ENCODE results near the gene CHPT1.
A peak's percentile ranks its signal among the peaks of the same experiment; 100 is the strongest.

The CHPT1 gene

GRCh38 chr12:101696251-101697196 lies 916 bp upstream of the CHPT1 start:
- H3K36me3 ChIP-seq (ENCODE audit: insufficient read depth, low read length): no peaks in the 10 kb centered on the region
- H3K9ac ChIP-seq (ENCODE audit: low read depth, low read length): peak overlapping the region; percentile 69
- H3K4me1 ChIP-seq (ENCODE audit: insufficient read depth, low read length): peaks cover 9% of the 10 kb centered on the region
- H3K9me3 ChIP-seq (ENCODE audit: control insufficient read depth, insufficient read depth, low read length): no peaks in the 10 kb centered on the region

- Histone ChIP-seq H3K4me1 (ENCODE audit: insufficient read depth, low read length) (peaks cover 13% of the 10 kb centered on the region), H3K9me3 (ENCODE audit: control insufficient read depth, insufficient read depth, low read length) (no peaks in the 10 kb centered on the region), H3K9ac (ENCODE audit: low read depth, low read length) (peak overlapping the region; percentile 67), H3K36me3 (ENCODE audit: insufficient read depth, low read length) (no peaks in the 10 kb centered on the region)
Measured at GRCh38 chr12:101697930-101698799, 725 bp downstream of the CHPT1 start.

- H3K9me3 ChIP-seq (ENCODE audit: control insufficient read depth, insufficient read depth, low read length): no peaks in the 10 kb centered on the region
- H3K9ac ChIP-seq (ENCODE audit: low read depth, low read length): peak overlapping the region; percentile 67; the same call in 1 of the 2 replicates
Measured at GRCh38 chr12:101698800-101699347, 1.4 kb downstream of the CHPT1 start.

GRCh38 chr12:101700299-101700820 lies 2.9 kb downstream of the CHPT1 start:
- no peaks in the 10 kb centered on the region for H3K36me3 ChIP-seq (ENCODE audit: insufficient read depth, low read length)
- H3K4me1 ChIP-seq (ENCODE audit: insufficient read depth, low read length): peaks cover 13% of the 10 kb centered on the region
- H3K9ac ChIP-seq (ENCODE audit: low read depth, low read length): no peak overlapping the region
- H3K9me3 ChIP-seq (ENCODE audit: control insufficient read depth, insufficient read depth, low read length): no peaks in the 10 kb centered on the region

More at GRCh38 chr12:101698800-101699347, 1.4 kb downstream of the CHPT1 start:
- no peaks in the 10 kb centered on the region for H3K36me3 ChIP-seq (ENCODE audit: insufficient read depth, low read length)
- H3K4me1 ChIP-seq (ENCODE audit: insufficient read depth, low read length): peaks cover 13% of the 10 kb centered on the region

- Histone ChIP-seq H3K4me1 (ENCODE audit: insufficient read depth, low read length) (peaks cover 13% of the 10 kb centered on the region), H3K9ac (ENCODE audit: low read depth, low read length) (no peak overlapping the region), H3K9me3 (ENCODE audit: control insufficient read depth, insufficient read depth, low read length) (no peaks in the 10 kb centered on the region), H3K36me3 (ENCODE audit: insufficient read depth, low read length) (no peaks in the 10 kb centered on the region)
Measured at GRCh38 chr12:101703487-101703886, 6.0 kb downstream of the CHPT1 start.

GRCh38 chr12:101706403-101706802 lies 9.0 kb downstream of the CHPT1 start:
- Histone ChIP-seq H3K9ac (ENCODE audit: low read depth, low read length) (no peak overlapping the region), H3K9me3 (ENCODE audit: control insufficient read depth, insufficient read depth, low read length) (no peaks in the 10 kb centered on the region), H3K4me1 (ENCODE audit: insufficient read depth, low read length) (peaks cover 4% of the 10 kb centered on the region; the same call in 1 of the 2 replicates)

GRCh38 chr12:101707131-101707782 lies 9.8 kb downstream of the CHPT1 start:
- Histone ChIP-seq H3K9ac (ENCODE audit: low read depth, low read length) (no peak overlapping the region), H3K36me3 (ENCODE audit: insufficient read depth, low read length) (no peaks in the 10 kb centered on the region), H3K4me1 (ENCODE audit: insufficient read depth, low read length) (peaks cover 4% of the 10 kb centered on the region; the same call in 1 of the 2 replicates), H3K9me3 (ENCODE audit: control insufficient read depth, insufficient read depth, low read length) (no peaks in the 10 kb centered on the region)

More at GRCh38 chr12:101706403-101706802, 9.0 kb downstream of the CHPT1 start:
- no peaks in the 10 kb centered on the region for H3K36me3 ChIP-seq (ENCODE audit: insufficient read depth, low read length)

GRCh38 chr12:101710288-101710687 lies 12.8 kb downstream of the CHPT1 start:
- Histone ChIP-seq H3K9ac (ENCODE audit: low read depth, low read length) (no peak overlapping the region), H3K9me3 (ENCODE audit: control insufficient read depth, insufficient read depth, low read length) (no peaks in the 10 kb centered on the region), H3K36me3 (ENCODE audit: insufficient read depth, low read length) (no peaks in the 10 kb centered on the region), H3K4me1 (ENCODE audit: insufficient read depth, low read length) (no peaks in the 10 kb centered on the region)

GRCh38 chr12:101713059-101713682 lies 15.7 kb downstream of the CHPT1 start:
- no peaks in the 10 kb centered on the region for H3K9me3 ChIP-seq (ENCODE audit: control insufficient read depth, insufficient read depth, low read length)

GRCh38 chr12:101713930-101714329 lies 16.5 kb downstream of the CHPT1 start:
- Histone ChIP-seq H3K9me3 (ENCODE audit: control insufficient read depth, insufficient read depth, low read length) (no peaks in the 10 kb centered on the region), H3K9ac (ENCODE audit: low read depth, low read length) (no peak overlapping the region), H3K36me3 (ENCODE audit: insufficient read depth, low read length) (no peaks in the 10 kb centered on the region), H3K4me1 (ENCODE audit: insufficient read depth, low read length) (no peaks in the 10 kb centered on the region)

More at GRCh38 chr12:101713059-101713682, 15.7 kb downstream of the CHPT1 start:
- no peaks in the 10 kb centered on the region for H3K36me3 ChIP-seq (ENCODE audit: insufficient read depth, low read length)
- no peaks in the 10 kb centered on the region for H3K4me1 ChIP-seq (ENCODE audit: insufficient read depth, low read length)
- no peak overlapping the region for H3K9ac ChIP-seq (ENCODE audit: low read depth, low read length)

- Histone ChIP-seq H3K4me1 (ENCODE audit: insufficient read depth, low read length) (no peaks in the 10 kb centered on the region), H3K9ac (ENCODE audit: low read depth, low read length) (no peak overlapping the region), H3K36me3 (ENCODE audit: insufficient read depth, low read length) (no peaks in the 10 kb centered on the region), H3K9me3 (ENCODE audit: control insufficient read depth, insufficient read depth, low read length) (no peaks in the 10 kb centered on the region)
Measured at GRCh38 chr12:101714877-101715444, 17.5 kb downstream of the CHPT1 start.

GRCh38 chr12:101719566-101719965 lies 22.1 kb downstream of the CHPT1 start:
- Histone ChIP-seq H3K9me3 (ENCODE audit: control insufficient read depth, insufficient read depth, low read length) (no peaks in the 10 kb centered on the region), H3K4me1 (ENCODE audit: insufficient read depth, low read length) (no peaks in the 10 kb centered on the region), H3K36me3 (ENCODE audit: insufficient read depth, low read length) (no peaks in the 10 kb centered on the region), H3K9ac (ENCODE audit: low read depth, low read length) (no peak overlapping the region)

- no peaks in the 10 kb centered on the region for H3K36me3 ChIP-seq (ENCODE audit: insufficient read depth, low read length)
- H3K4me1 ChIP-seq (ENCODE audit: insufficient read depth, low read length): no peaks in the 10 kb centered on the region
- no peaks in the 10 kb centered on the region for H3K9me3 ChIP-seq (ENCODE audit: control insufficient read depth, insufficient read depth, low read length)
- H3K9ac ChIP-seq (ENCODE audit: low read depth, low read length): no peak overlapping the region
Measured at GRCh38 chr12:101720118-101720517, 22.7 kb downstream of the CHPT1 start.

Measured in ES-I3 (cell line).